Esophagus muscularis mucosa (tissue), 4 donors: ENCODE results near the gene DPYD. TPM values are rescaled to one million over a fixed set of nuclear protein-coding genes. Genes with fewer than 3 reads are reported as not detected.

Experiments
- DNase-seq: peaks from one replicate; pipeline ENCODE4 v3.0.0-alpha.2; 2017; ENCODE audit errors: extremely low spot score
- H3K27ac ChIP-seq, 4 donors: fragments of 200-600 bp; sonication (generic); replicated peaks in 1 of 4; 1 replicate in 3 of 4; 2 replicates in 1 of 4; pipeline ENCODE4 v1.5.1; 2016 to 2019; ENCODE audit warnings: mild to moderate bottlenecking in 1 of 4
- H3K27me3 ChIP-seq, 4 donors: fragments of 200-600 bp; sonication (generic); one replicate each; pipeline versions ENCODE4 v1.5.1 to v1.6.0; 2016 to 2019
- H3K36me3 ChIP-seq, 4 donors: fragments of 200-600 bp; sonication (generic); one replicate each; pipeline ENCODE4 v1.5.1; 2016 to 2019
- H3K4me1 ChIP-seq, 4 donors: fragments of 200-600 bp; sonication (generic); one replicate each; pipeline ENCODE4 v1.5.1; 2016 to 2019
- H3K4me3 ChIP-seq, 4 donors: fragments of 200-600 bp; sonication (generic); 1 replicate in 2 of 4; 2 replicates in 2 of 4; pipeline ENCODE4 v1.5.1; 2016 to 2019; ENCODE audit warnings: mild to moderate bottlenecking in 4 of 4, moderate library complexity in 1 of 4
- H3K9me3 ChIP-seq, 4 donors: fragments of 200-600 bp; sonication (generic); 1 replicate in 3 of 4; 2 replicates in 1 of 4; pipeline ENCODE4 v1.5.1; 2016 to 2019
- CTCF ChIP-seq, 3 experiments: fragments of 200-600 bp in 2 of 3; fragments of 450-650 bp in 1 of 3; sonication (generic) in 2 of 3; IDR thresholded peaks; one replicate each; pipeline ENCODE4 v1.5.1; 2017 to 2019; ENCODE audit warnings: antibody characterized with exemption in 3 of 3, mild to moderate bottlenecking in 2 of 3, moderate library complexity in 1 of 3
- EP300 ChIP-seq: sonication (generic); formaldehyde crosslinking; IDR thresholded peaks from one replicate; pipeline ENCODE4 v1.6.1; 2017; ENCODE audit warnings: antibody characterized with exemption
- POLR2A ChIP-seq: fragments of 450-650 bp; IDR thresholded peaks from one replicate; pipeline ENCODE4 v1.6.1; 2017; ENCODE audit warnings: antibody characterized with exemption, moderate library complexity, mild to moderate bottlenecking, low read depth
- POLR2AphosphoS5 ChIP-seq, 2 donors: sonication (generic); formaldehyde crosslinking; IDR thresholded peaks; one replicate each; pipeline ENCODE4 v1.6.1; 2017; ENCODE audit warnings: antibody characterized with exemption in 2 of 2
- WGBS: methylation state at CpG from one replicate; pipeline ENCODE4 v1.1.5; 2018; 5-methylcytosine and 5-hydroxymethylcytosine counted together
- intact Hi-C: fragments of 100-400 bp; cut with DNase I; formaldehyde crosslinking; loops from one replicate; pipeline ENCODE4 v1.15.1; 2023
- total RNA-seq, 4 donors: library from RNA; depleted of rRNA; stranded (reverse); fragments of >200 nt; gene quantifications; one replicate each; pipeline versions ENCODE4 v1.1.0 to v1.2.1, GENCODE V29; 2016

Gene DPYD
- total RNA-seq, 4 donors from 2014 or later, result 31.1 to 36.6 (median 31.7) TPM

GRCh38 chr1:97791251-97791650, 129.6 kb downstream of the DPYD start:
- Histone ChIP-seq H3K27ac (no peak overlapping the region), H3K4me1 (peaks cover 0 to 3% (median under 1%) of the 10 kb centered on the region in 4 donors), H3K9me3 (no peaks in the 10 kb centered on the region), H3K27me3 (no peaks in the 10 kb centered on the region), H3K36me3 (no peaks in the 10 kb centered on the region), H3K4me3 (no peak overlapping the region)
- TF ChIP-seq POLR2AphosphoS5 (IDR thresholded peaks at IDR 0.05) (no peak), POLR2A (no peak), EP300 (no peak), CTCF (IDR thresholded peaks at IDR 0.05) (no peak)
- DNase-seq, result no peak
- intact Hi-C loops, result no loop called here

DNA sequence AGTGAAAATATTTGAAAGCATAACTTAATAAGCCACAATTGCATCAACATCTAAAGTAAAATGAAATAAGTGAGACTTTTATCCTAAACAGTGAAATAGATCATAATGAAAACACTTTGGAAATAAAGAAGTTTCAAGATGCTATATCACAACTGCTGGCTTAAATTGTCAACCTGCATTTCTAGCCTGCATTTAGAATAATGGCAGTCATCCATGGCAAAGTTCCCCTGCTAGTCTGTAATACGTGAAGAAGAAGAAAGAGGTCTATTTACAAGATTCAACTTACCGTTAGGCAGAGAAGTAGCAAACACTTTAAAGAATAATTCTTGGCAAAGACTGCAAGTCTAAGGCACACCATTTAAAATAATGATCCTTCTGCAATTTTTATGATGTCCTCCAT, 133.6 kb downstream of the DPYD start:
- no peaks in the 10 kb centered on the region for H3K27me3 ChIP-seq

DNA sequence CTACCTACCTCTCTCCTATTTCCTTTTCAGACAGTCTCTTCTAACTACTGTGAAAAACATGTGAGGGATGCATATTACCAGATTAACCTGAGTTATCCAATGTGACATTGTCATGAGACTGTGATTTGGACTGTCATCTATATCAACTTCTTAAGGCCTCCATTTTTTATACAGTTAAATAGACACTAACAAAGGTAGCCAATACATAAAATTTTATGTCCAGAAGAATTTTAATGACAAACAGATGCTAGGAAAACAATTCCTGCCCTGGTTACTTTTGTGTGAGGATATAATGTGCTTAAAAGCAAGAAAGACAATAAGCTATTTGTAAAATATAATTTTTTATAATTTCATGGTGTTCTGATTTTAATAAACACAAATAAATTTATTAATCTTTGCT, 136.2 kb downstream of the DPYD start:
- Histone ChIP-seq H3K27me3 (no peaks in the 10 kb centered on the region), H3K4me1 (peaks cover 0 to 3% (median 0%) of the 10 kb centered on the region in 4 donors), H3K9me3 (no peaks in the 10 kb centered on the region), H3K27ac (no peak overlapping the region), H3K4me3 (no peak overlapping the region), H3K36me3 (no peaks in the 10 kb centered on the region)
- intact Hi-C loops, result no loop called here
- no peak for DNase-seq
- TF ChIP-seq POLR2A (no peak), EP300 (no peak), CTCF (IDR thresholded peaks at IDR 0.05) (no peak), POLR2AphosphoS5 (IDR thresholded peaks at IDR 0.05) (no peak)

More for the DNA sequence above, 133.6 kb downstream of the DPYD start:
- WGBS, result 74% methylated on average over 2 of the region's 2 CpGs
- Histone ChIP-seq H3K27ac (no peak overlapping the region), H3K4me1 (peaks cover 0 to 3% (median 0%) of the 10 kb centered on the region in 4 donors), H3K36me3 (no peaks in the 10 kb centered on the region), H3K9me3 (no peaks in the 10 kb centered on the region), H3K4me3 (no peak overlapping the region)
- no peak for DNase-seq
- TF ChIP-seq POLR2A, result no peak
- no peak for TF ChIP-seq CTCF (IDR thresholded peaks at IDR 0.05)
- no peak for TF ChIP-seq EP300
- no peak for TF ChIP-seq POLR2AphosphoS5 (IDR thresholded peaks at IDR 0.05)
- intact Hi-C loops, result no loop called here

DNA sequence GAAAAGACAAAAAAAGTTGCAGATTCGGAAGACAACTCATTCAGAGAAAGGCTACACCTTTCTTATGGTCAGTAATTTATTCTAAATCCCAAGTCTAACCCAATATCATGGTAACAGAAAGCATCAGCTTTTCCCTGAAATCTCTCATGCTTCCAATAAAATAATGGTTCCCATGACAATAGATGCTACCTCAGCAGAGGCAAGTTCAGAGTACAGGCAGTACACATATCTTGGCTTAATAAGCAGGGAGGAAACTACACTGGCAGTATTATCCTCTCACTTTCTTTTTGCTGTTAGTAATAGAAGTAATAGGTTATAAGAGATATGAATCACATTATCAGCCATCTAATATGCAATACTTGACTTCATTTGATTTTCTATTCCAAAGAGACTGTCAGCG, 137.1 kb downstream of the DPYD start:
- no peak for DNase-seq
- no peak overlapping the region for H3K27ac ChIP-seq
- no peaks in the 10 kb centered on the region for H3K27me3 ChIP-seq
- TF ChIP-seq CTCF (IDR thresholded peaks at IDR 0.05), result no peak
- TF ChIP-seq POLR2A, result no peak
- no peak for TF ChIP-seq EP300
- TF ChIP-seq POLR2AphosphoS5 (IDR thresholded peaks at IDR 0.05), result no peak
- H3K4me3 ChIP-seq, result no peak overlapping the region
- no peaks in the 10 kb centered on the region for H3K36me3 ChIP-seq
- 93% methylated on average over 2 of the region's 2 CpGs for WGBS
- H3K4me1 ChIP-seq, result peaks cover 0 to 3% (median 0%) of the 10 kb centered on the region in 4 donors
- H3K9me3 ChIP-seq, result no peaks in the 10 kb centered on the region
- intact Hi-C loops, result no loop called here

DNA sequence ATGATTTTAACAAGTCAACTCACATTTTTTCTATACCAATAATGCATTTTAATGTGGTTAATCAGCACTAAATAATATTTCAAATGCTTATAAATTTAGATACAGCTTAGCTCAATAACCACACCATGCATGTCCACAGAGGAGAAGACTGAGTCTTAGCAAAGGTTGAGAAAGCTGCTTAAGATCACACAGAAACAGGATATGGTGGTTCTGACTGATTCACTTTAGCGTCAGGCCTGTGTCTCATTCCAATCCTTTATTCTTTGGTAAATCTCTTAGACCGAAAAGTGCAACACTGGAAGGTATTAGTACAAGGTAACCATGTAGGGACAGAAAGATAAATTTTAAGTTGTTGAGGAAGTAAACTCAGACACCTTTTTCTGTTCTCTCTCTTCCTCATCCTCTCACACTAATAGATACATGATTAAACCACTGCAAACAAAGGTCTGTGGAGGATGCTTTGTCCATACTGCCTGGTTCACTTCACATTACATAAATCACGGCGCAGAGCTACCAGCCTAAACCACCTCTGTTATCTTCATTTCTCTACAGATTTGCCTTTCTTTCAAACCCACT, 139.0 kb downstream of the DPYD start:
- Histone ChIP-seq H3K4me3 (no peak overlapping the region), H3K4me1 (no peaks in the 10 kb centered on the region), H3K27me3 (no peaks in the 10 kb centered on the region), H3K9me3 (no peaks in the 10 kb centered on the region), H3K27ac (no peak overlapping the region), H3K36me3 (no peaks in the 10 kb centered on the region)
- TF ChIP-seq CTCF (IDR thresholded peaks at IDR 0.05) (no peak), POLR2AphosphoS5 (IDR thresholded peaks at IDR 0.05) (no peak), POLR2A (no peak), EP300 (no peak)
- no peak for DNase-seq
- intact Hi-C loops, result no loop called here
- 94% methylated on average over 4 of the region's 4 CpGs for WGBS
